ENCODE data around the gene HDAC6. TPM values are rescaled to one million over a fixed set of nuclear protein-coding genes. Genes with fewer than 3 reads are reported as not detected.

HDAC6 gene
- total RNA-seq, 1 experiment from 2014 or later, result 44.2 TPM

- H3K4me1 ChIP-seq (replicated peaks; ENCODE audit: insufficient read depth), result no peaks in the 10 kb centered on the region
- no peak overlapping the region for H3K27ac ChIP-seq
- H3K27me3 ChIP-seq (ENCODE audit: insufficient read depth, low read depth), result no peaks in the 10 kb centered on the region
- no peak for DNase-seq
- intact Hi-C loops (cut with micrococcal nuclease; ENCODE audit: unreplicated experiment), result no loop called here
- no peak overlapping the region for H3K4me3 ChIP-seq
- H2AFZ ChIP-seq, result no peak overlapping the region
- no peak overlapping the region for H3K4me2 ChIP-seq
- no peaks in the 10 kb centered on the region for H3F3A ChIP-seq (ENCODE audit: insufficient read depth, low read depth)
- TF ChIP-seq EZH2 (IDR thresholded peaks at IDR 0.05; ENCODE audit: low read depth), result no peak
- no peak for TF ChIP-seq CTCF (conservative IDR thresholded peaks at IDR 0.05)
- BruUV-seq (replicated peaks), result no TSS peak
- no peaks in the 10 kb centered on the region for H3K36me3 ChIP-seq (ENCODE audit: low read depth)
- no peaks in the 10 kb centered on the region for H4K20me1 ChIP-seq (ENCODE audit: insufficient read depth)
- H3K79me2 ChIP-seq (ENCODE audit: low read depth), result no peaks in the 10 kb centered on the region
- H3K9me2 ChIP-seq (ENCODE audit: insufficient read depth), result no peaks in the 10 kb centered on the region
- H3K9me3 ChIP-seq (ENCODE audit: insufficient read depth, low read depth), result no peaks in the 10 kb centered on the region
- POLR2A ChIA-PET (ENCODE audit: unreplicated experiment), result no interaction called here
- CTCF ChIA-PET, result no interaction called here
Observed at GRCh38 chrX:48779399-48779798, 22.5 kb upstream of the HDAC6 start.

- TF ChIP-seq CTCF (conservative IDR thresholded peaks at IDR 0.05), result no peak
- POLR2A ChIA-PET (ENCODE audit: unreplicated experiment), result no interaction called here
- DNase-seq, result no peak
- Histone ChIP-seq H3K9me3 (ENCODE audit: insufficient read depth, low read depth) (no peaks in the 10 kb centered on the region), H3K4me3 (no peak overlapping the region), H4K20me1 (ENCODE audit: insufficient read depth) (no peaks in the 10 kb centered on the region), H3K9me2 (ENCODE audit: insufficient read depth) (no peaks in the 10 kb centered on the region), H3K36me3 (ENCODE audit: low read depth) (no peaks in the 10 kb centered on the region), H3K79me2 (ENCODE audit: low read depth) (no peaks in the 10 kb centered on the region), H3K4me2 (no peak overlapping the region), H3F3A (ENCODE audit: insufficient read depth, low read depth) (no peaks in the 10 kb centered on the region), H3K4me1 (replicated peaks; ENCODE audit: insufficient read depth) (no peaks in the 10 kb centered on the region), H3K27me3 (ENCODE audit: insufficient read depth, low read depth) (no peaks in the 10 kb centered on the region), H2AFZ (no peak overlapping the region), H3K27ac (no peak overlapping the region)
- CTCF ChIA-PET, result no interaction called here
- no TSS peak for BruUV-seq (replicated peaks)
- intact Hi-C loops (cut with micrococcal nuclease; ENCODE audit: unreplicated experiment), result no loop called here
Observed at GRCh38 chrX:48781705-48782104, 20.2 kb upstream of the HDAC6 start.

GRCh38 chrX:48782216-48782615 lies 19.7 kb upstream of the HDAC6 start:
- TF ChIP-seq CTCF (conservative IDR thresholded peaks at IDR 0.05), result no peak
- POLR2A ChIA-PET (ENCODE audit: unreplicated experiment), result no interaction called here
- Histone ChIP-seq H4K20me1 (ENCODE audit: insufficient read depth) (no peaks in the 10 kb centered on the region), H3K27me3 (ENCODE audit: insufficient read depth, low read depth) (no peaks in the 10 kb centered on the region), H3F3A (ENCODE audit: insufficient read depth, low read depth) (no peaks in the 10 kb centered on the region), H3K4me2 (no peak overlapping the region), H3K4me3 (no peak overlapping the region), H3K9me2 (ENCODE audit: insufficient read depth) (no peaks in the 10 kb centered on the region), H2AFZ (no peak overlapping the region), H3K4me1 (replicated peaks; ENCODE audit: insufficient read depth) (no peaks in the 10 kb centered on the region), H3K9me3 (ENCODE audit: insufficient read depth, low read depth) (no peaks in the 10 kb centered on the region), H3K27ac (no peak overlapping the region), H3K36me3 (ENCODE audit: low read depth) (no peaks in the 10 kb centered on the region), H3K79me2 (ENCODE audit: low read depth) (no peaks in the 10 kb centered on the region)
- CTCF ChIA-PET, result no interaction called here
- no peak for DNase-seq
- BruUV-seq (replicated peaks), result no TSS peak
- intact Hi-C loops (cut with micrococcal nuclease; ENCODE audit: unreplicated experiment), result no loop called here
